ENCODE results near the gene HSD17B8.
"Not testable (repeated sequence)": the region's sequence is repeated elsewhere in the genome, so short reads cannot be mapped to it uniquely, and the experiment has no call there.

Gene HSD17B8

GRCh38 chr6:33207552-33208090 is 3.2 kb downstream of the HSD17B8 start:
- no peak for FAIRE-seq

GRCh38 chr6:33208091-33208967 is 3.9 kb downstream of the HSD17B8 start, which contains the start of gene RING1:
Gene RING1, plus strand, starts transcription at chr6:33208500. Its CDS starts 323 bp downstream, at chr6:33208823.
- FAIRE-seq: no peak

GRCh38 chr6:33209856-33210255 is 5.4 kb downstream of the HSD17B8 start:
- no peak for FAIRE-seq

- no peak for FAIRE-seq
Observed at GRCh38 chr6:33211136-33211535, 6.7 kb downstream of the HSD17B8 start.

- no peak for FAIRE-seq
Observed at GRCh38 chr6:33211666-33212422, 7.4 kb downstream of the HSD17B8 start.

- FAIRE-seq: no peak
Observed at GRCh38 chr6:33212857-33213165, 8.4 kb downstream of the HSD17B8 start.

- FAIRE-seq: no peak
Observed at GRCh38 chr6:33213166-33213988, 8.9 kb downstream of the HSD17B8 start.

GRCh38 chr6:33213989-33214335 is 9.5 kb downstream of the HSD17B8 start:
- FAIRE-seq: no peak

GRCh38 chr6:33215271-33216116 is 11.0 kb downstream of the HSD17B8 start:
- FAIRE-seq: no peak

GRCh38 chr6:33216117-33216649 is 11.7 kb downstream of the HSD17B8 start:
- no peak for FAIRE-seq

- FAIRE-seq: no peak
Observed at GRCh38 chr6:33217246-33217645, 12.8 kb downstream of the HSD17B8 start.

GRCh38 chr6:33217681-33218080 is 13.2 kb downstream of the HSD17B8 start:
- FAIRE-seq: no peak

GRCh38 chr6:33226503-33227120 is 22.2 kb downstream of the HSD17B8 start:
- not testable (repeated sequence) for FAIRE-seq

- no peak for FAIRE-seq
Observed at GRCh38 chr6:33235221-33235634, 30.8 kb downstream of the HSD17B8 start.

- no peak for FAIRE-seq
Observed at GRCh38 chr6:33236328-33236727, 31.9 kb downstream of the HSD17B8 start.

- FAIRE-seq: no peak
Observed at GRCh38 chr6:33236852-33237251, 32.4 kb downstream of the HSD17B8 start.

- no peak for FAIRE-seq
Observed at GRCh38 chr6:33237741-33238140, 33.3 kb downstream of the HSD17B8 start.

- no peak for FAIRE-seq
Observed at GRCh38 chr6:33241968-33242367, 37.5 kb downstream of the HSD17B8 start.

GRCh38 chr6:33243476-33243875 is 39.0 kb downstream of the HSD17B8 start:
- no peak for FAIRE-seq

GRCh38 chr6:33247977-33248642 is 43.7 kb downstream of the HSD17B8 start:
- no peak for FAIRE-seq

GRCh38 chr6:33248643-33248931 is 44.1 kb downstream of the HSD17B8 start:
- no peak for FAIRE-seq

Data from endometrium (tissue), 2 donors.